Measurements from ENCODE around the gene TMEM14C. TPM values are rescaled to one million over a fixed set of nuclear protein-coding genes. Genes with fewer than 3 reads are reported as not detected.

Gene TMEM14C
- polyA plus RNA-seq, 3 donors = 167 to 182 (median 173) TPM

DNA sequence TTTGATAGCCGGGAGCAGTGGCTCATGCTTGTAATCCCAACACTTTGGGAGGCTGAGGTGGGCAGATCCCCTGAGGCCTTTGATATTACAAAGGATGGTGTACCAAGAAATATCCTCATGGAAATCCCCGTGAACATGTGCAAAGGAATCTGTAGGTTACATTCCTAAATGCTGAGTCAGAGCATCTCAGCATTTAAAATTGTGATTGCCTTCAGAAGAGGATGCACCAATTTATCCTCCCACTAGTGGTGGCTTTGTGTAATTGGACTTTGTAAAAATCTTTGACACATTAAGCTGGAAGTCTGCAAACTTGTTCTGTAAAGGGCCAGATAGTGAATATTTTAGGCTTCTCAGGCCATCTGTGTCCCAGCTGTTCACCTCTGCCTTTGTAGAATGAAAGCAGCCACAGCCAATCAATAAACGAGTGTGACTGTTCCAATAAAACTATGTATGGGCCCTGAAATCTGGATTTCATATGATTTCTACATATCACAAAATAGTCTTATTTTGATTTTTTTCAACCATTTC, 36.5 kb downstream of the TMEM14C start:
- no peak for DNase-seq (ENCODE audit: low read depth in 3 of 3, low spot score in 2 of 3)

DNA sequence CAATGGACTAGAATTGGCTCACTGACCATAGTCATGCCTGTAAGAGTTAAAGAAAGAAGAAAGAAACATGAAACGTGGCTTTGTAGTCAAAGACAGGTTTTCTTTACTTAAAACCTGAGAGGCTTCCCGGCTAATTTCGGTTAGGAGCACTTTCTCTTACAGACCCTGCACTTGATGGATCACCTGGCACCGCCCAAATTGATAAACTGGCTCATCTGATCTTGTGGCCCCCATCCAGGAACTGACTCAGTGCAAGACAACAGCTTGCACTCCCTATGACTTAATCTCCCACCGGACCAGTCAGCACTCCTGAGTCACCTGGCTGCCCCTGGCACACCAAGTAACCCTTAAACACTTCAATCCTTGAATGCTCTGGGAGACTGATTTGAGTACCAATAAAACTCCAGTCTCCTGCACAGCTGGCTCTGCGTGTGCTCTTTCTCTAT, 37.0 kb downstream of the TMEM14C start:
- no peak for DNase-seq (ENCODE audit: low read depth in 3 of 3, low spot score in 2 of 3)

DNA sequence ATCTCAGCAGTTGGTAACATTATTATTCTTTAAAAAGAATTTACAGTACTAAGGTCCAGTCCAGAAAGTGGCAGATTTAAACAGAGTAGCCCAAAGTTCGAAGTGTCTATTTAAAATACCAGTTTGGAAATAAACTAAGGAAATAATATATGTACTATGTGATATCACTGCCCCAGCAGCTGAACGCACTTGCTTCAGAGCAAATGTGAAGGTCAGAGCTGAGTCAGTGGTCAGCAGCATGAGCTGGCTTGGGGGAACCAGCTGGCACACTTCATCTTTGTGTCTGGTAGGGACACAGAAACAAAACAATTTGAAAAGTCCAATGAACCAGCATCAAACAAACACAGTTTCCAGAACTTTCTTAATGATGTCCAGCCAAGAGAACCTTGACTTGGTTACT, 40.1 kb downstream of the TMEM14C start:
- DNase-seq (ENCODE audit: low read depth in 3 of 3, low spot score in 2 of 3) = no peak

DNA sequence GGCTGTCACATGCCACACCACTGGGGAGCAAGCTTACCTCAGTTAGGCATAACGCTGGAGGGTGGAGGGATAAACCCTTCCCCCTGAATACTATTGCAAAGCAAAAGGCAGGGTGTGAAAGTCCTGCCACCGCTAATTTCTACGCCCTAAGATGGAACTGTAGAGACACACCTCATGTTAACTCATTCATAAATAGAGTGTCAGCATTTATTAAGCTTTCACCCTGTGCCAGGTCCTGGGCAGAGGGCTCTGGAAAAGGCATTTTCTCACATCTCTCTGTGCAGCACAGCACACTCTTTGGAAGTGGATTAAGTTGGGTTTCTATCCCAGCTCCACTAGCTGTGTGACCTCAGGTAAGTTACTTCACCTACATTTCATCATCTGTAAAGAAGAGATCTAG, 46.5 kb downstream of the TMEM14C start:
- no peak for DNase-seq (ENCODE audit: low read depth in 3 of 3, low spot score in 2 of 3)

DNA sequence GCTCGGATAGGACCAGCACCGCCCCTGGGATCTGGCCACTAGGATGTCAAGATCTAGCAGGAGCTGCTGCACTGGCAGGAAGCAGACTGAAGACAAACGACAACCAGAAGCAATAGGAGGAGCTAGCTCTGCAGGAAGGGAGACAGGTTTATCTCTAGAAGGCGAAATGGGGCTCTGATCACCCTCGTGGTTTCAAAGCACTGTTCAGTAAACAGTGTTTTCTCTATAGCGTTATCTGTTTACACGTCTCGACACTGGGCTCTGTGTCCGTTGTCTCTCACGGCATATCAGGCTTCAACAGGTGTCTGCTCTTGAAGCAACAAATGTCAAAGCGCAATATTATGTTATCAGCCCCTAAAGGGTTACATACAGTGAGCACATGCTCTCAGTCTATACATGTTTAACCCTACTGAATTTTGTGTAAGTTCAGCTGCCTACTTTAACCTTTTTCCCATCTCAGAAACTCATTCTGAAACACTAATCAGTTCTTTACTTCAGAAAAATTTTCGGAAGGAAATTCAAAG, 48.6 kb downstream of the TMEM14C start:
- no peak for DNase-seq (ENCODE audit: low read depth in 3 of 3, low spot score in 2 of 3)

DNA sequence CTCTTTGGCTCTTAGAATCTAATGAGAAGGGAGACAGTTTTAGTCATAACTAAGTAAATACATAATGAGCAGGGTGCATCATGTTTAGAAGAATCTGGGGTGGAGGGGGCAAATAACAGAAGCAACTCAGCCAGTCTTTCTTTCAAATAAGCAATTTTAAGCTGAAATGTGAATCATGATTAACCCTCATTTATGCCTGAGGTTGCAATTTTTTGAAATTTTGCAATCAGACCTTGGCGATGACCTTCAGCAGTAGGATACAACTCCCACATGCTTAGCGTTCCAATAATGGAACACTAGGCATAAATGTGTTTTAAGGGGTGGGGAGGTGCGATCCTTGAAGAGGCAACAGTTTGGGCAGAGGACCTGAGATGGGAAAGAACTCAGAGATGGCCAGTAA, 55.4 kb downstream of the TMEM14C start:
- no peak for DNase-seq (ENCODE audit: low read depth in 3 of 3, low spot score in 2 of 3)

DNA sequence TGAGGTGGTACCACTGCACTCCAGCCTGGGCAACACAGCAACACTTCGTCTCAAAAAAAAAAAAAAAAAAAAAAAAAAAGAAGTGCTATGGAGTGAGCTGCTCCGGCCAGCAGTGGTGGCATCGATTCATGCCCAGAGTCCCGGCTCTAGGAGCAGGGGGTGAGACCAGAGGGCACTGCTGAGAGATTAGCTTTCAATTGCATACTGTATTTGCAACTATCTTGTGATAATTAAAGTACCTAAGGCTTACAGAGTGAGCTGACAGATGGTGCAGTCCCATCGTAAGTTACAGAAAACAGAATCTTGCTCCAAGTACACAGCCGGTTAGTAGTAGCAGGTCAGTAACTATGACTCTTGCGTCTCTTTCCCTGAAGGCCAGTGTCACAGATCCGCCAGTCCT, 56.2 kb downstream of the TMEM14C start:
- no peak for DNase-seq (ENCODE audit: low read depth in 3 of 3, low spot score in 2 of 3)

Other genes with a start within 250 kb of the TMEM14C start
- gene GCNT2, start 201.7 kb upstream of the TMEM14C start, polyA plus RNA-seq (ENCODE audit: insufficient read length in 3 of 3) = 10 to 100 TPM; 17.0 to 18.7 (median 17.3) TPM
- 1 to 10 TPM; 2.6 to 4.9 (median 4.0) TPM for gene C6orf52, start 28.5 kb upstream of the TMEM14C start, polyA plus RNA-seq (ENCODE audit: insufficient read length in 3 of 3)
- gene PAK1IP1, start 28.1 kb upstream of the TMEM14C start, polyA plus RNA-seq (ENCODE audit: insufficient read length in 3 of 3) = 10 to 100 TPM; 22.9 to 26.0 (median 24.4) TPM
- 100 to 1,000 TPM; 103 to 106 (median 105) TPM for gene TMEM14B, start 24.7 kb downstream of the TMEM14C start, polyA plus RNA-seq (ENCODE audit: insufficient read length in 3 of 3)
- 1 to 10 TPM; 1.2 to 1.8 (median 1.4) TPM for gene MAK, start 115.5 kb downstream of the TMEM14C start, polyA plus RNA-seq (ENCODE audit: insufficient read length in 3 of 3)
- not detected for gene GCM2, start 159.0 kb downstream of the TMEM14C start, polyA plus RNA-seq (ENCODE audit: insufficient read length in 3 of 3)
- gene SYCP2L, start 164.0 kb downstream of the TMEM14C start, polyA plus RNA-seq (ENCODE audit: insufficient read length in 3 of 3) = 1 to 10 TPM; 3.5 to 4.2 (median 3.5) TPM

All from right renal cortex interstitium (tissue), 3 donors.